Left renal pelvis (tissue), 4 donors: ENCODE measurements around the gene SCAF11. TPM values are rescaled to one million over a fixed set of nuclear protein-coding genes. Genes with fewer than 3 reads are reported as not detected.

Experiments used
- DNase-seq, 4 donors: peaks; one replicate each; pipeline ENCODE4 v3.0.0-alpha.2; 2013; ENCODE audit warnings: low read depth in 4 of 4, low spot score in 3 of 4
- polyA plus RNA-seq, 4 donors: library from polyadenylated mRNA; unstranded; fragments of 120-200 nt; gene quantifications; one replicate each; pipeline ENCODE4 v1.2.1, GENCODE V29; 2013; ENCODE audit not compliant: insufficient read length in 4 of 4

The SCAF11 gene
- polyA plus RNA-seq, 4 donors: 85.1 to 122 (median 113) TPM

DNA sequence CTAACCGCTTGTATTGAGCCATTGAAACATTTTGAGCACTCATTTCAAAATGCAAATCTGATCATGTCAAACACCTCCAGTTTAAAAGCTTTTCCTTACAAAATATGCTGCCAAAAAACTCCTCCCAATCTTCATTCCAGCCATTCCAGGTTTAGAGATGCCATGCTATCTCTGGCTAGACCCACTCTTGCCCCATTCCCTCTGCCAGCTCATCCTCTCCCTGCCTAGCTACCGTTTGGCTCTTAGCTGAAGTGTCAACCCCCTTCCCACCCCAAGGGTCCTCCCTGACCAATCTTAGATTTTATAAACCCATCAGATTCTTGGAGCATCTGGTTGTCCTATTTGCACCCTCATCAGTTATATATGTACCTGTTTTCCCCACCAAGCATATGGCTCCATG is 75.0 kb downstream of the SCAF11 start:
- DNase-seq: no peak

DNA sequence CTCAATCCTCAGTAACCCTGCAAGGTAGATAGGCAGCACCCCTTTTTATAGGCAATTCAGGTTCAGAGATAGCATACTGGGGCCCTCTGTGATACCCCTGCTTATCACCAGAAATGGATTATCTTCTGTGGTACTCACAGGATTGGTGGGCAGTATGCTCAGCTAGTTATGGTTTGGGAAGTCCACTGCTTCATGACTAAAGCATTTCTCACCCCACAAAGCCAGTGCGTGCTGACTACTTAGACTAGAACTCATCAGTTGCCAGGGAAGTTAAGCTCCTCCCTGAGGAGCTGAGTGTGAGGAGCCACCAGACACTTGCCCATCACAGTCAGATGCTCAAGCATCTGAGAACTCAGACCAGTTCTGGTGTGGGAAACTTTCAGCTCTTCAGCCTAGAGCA is 76.3 kb downstream of the SCAF11 start:
- DNase-seq: no peak

DNA sequence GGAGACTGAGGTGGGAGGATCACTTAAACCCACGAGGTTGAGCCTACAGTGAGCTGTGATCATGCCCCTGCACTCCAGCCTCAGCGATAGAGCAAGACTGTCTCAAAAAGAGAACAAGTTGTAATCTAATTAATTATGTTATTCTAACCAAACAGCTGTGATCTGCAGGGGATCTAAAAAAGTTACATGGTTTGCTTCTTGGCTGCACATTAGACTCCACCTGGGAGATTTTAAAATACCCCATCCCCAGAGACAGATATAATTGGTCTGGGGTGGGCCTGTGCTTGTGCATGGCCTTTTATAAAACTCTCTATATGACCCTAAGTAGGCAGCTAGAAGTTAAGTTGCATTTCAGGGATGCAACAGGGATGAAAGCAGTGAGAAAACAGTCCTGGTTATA is 76.7 kb downstream of the SCAF11 start:
- no peak for DNase-seq

DNA sequence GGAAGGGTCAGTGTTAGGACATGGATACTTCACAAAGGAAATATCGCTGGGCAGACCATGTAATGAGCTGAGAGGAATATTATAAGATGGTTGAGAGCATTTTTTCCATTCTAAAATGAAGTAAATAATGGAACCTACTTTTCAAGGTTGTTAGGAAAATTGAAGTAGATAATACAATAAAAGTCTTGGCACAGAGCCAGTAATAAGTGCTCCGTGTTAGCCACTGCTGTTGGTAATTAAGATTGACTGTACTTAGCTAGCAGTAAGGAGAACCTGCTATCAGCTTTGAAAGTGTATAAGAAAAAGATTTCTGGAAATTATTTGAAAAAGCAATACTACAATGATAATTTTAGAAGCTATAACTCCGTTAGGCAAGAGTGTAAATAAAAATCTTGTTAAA is 77.6 kb downstream of the SCAF11 start:
- no peak for DNase-seq

DNA sequence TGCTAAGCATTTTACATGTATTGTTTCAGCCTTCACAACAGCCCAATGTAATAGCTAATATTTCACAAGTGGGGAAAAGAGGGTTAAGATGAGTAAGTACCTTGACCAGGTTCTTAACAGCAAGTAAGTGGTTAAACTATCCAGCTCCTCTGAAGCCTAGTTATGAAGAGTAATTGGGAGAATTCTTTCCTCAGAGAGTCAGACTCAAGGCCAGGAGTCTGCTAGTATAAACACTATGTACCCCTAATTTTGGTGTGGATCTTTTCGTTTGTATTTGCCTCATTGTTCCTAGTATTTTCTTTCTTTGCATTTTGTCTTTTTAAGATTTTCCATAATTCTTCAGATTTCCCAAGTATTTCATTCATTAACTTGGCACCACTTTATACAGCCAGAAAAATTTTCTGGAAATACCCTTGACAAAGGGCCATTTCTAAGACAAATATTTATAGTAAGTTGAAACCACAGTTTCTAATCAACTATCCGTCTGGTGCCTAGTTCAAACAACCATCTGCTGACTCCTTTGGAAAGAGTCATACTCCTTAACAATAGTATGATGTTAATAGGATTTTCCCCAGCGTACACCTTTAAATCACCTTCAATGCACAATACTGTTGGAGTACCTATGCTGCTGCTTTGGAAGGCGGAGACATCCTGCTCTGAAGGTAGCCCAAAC is 81.2 kb downstream of the SCAF11 start:
- DNase-seq: no peak

DNA sequence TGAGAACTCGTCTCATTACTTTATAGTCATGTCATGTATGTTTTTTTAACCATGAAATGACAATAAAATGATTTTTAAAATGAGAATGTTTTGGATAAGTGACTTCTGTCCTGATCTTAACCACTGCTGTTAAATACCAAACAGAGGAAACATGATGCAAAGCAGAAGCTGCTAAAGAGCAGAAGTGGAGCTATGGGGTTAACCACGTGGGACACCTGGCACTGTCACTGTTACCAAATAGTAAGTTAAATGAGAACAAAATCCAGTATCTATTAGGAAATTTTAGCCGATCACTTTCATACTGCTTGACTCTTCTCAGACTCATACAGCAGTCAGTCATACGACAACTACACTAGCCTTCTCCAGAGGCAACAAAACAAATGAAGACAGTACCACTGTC is 82.4 kb downstream of the SCAF11 start:
- no peak for DNase-seq

DNA sequence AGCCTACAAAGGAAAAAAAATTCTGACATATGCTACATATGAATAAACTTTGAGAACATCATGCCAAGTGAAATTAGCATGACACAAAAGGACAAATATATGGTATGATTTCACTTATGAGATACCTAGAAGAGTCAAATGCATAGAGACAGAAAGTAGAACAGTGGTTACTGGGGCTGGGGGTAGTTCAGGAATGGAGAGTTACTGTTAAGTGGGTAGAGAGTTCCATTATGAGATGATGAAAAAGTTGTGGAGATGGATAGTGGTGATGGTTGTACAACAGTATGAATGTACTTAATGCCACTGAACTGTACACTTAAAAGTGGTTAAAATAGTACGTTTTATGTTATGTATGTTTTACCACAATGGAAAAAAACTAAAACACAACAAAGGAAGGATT is 92.3 kb downstream of the SCAF11 start:
- DNase-seq: no peak

DNA sequence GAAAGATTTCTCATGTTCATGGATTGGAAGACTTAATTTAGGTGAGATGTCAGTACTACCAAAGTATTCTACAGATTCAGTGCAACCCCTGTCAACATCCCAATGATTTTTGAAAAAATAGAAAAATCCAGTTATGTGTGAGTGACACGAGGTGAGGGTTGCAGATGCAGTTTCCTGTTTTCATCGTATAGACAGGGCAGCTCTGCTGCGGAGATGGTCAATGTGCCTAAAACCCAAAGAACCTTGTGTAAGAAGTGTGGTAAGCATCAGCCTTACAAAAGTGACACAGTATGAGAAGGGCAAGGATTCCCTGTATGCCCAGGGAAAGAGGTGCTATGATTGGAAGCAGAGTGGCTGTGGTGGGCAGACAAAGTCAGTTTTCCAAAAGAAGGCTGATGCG is 94.4 kb downstream of the SCAF11 start:
- DNase-seq: no peak

DNA sequence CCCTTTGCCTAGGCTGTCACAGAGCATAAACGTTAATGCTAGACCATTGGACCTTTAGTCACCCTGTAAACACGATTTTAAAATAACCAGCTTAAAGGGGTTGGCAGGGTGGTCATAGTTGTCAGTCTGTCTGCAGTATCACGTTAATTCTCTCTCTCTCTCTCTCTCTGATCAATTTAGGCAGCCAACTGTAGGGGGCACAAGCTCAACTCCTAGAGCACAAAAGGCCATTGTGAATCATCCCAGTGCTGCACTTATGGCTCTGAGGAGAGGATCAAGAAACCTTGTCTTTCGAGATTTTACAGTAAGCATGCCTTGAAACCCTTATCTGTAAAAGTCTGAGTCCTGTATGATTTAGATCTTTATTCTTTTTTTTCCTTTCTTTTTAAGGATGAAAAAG is 97.1 kb downstream of the SCAF11 start:
- DNase-seq: no peak

DNA sequence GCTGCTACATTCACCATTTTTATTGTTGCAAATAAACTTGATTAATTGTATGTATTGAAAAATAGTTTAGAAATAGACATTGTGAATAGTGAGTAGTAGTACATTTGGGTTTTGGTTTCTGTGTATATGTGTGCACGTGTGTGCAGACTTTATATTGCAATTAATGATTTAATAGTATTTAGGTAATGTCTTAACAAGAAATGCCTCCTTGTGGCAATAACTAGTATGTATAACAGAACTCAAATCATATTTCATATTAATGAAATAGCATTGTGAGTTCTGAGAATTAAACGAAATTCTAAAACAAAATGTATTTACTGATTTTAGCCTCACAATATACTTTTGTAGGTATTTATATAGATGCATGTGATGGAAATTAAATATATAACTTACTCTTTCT is 100.1 kb downstream of the SCAF11 start:
- no peak for DNase-seq

DNA sequence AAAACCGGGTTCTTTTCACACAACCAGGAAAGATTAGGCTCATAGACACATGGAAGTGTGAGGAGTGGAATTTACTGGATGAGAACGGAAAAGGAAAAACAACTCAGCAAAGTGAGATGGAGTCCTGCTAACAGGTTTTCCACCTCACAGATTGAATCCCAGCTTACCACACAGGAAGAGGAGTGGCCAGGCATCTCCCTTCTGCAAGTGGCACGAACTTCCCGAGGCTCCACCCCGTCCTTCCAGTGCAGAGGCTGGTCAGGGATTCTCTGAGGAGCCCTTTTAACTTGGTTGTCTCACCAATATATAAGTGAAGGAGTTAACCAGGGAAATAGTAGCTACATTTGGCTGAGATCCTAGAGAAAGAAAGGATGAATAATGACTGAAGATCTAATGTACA is 102.8 kb downstream of the SCAF11 start:
- DNase-seq: no peak

DNA sequence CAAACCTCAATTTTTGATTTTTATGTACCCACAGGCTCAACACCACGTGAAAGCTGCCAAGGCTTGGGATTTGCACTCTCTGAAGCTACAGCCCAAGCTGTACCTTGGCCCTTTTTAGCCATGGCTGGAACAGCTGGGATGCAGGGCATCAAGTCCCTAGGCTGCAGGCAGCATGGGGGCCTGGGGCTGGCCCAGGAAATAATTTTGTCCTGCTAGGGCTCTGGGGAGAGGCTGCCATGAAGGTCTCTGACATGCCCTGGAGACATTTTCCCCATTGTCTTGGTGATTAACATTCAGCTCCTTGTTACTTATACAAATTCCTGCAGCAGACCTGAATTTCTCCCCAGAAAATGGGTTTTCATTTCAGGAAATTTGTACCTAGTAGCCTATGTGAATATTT is 103.7 kb downstream of the SCAF11 start:
- no peak for DNase-seq

DNA sequence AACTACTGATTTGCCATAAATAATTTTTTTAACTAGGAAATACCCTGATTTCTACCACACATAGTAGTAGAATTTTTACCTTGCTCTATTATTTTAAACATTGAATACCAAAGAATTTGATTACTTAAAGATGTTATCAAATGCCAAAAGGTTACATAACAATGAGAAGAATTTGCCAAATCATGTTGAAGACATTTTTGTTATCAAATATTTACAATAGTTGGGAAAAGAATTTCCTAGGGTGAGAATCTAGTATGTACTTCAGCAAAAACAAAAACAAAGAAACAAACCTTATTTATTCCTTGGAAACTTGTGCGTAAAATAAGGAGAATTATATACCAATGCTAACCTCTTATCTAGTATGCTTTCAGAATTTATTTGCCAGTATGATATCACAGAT is 107.2 kb downstream of the SCAF11 start:
- DNase-seq: no peak

DNA sequence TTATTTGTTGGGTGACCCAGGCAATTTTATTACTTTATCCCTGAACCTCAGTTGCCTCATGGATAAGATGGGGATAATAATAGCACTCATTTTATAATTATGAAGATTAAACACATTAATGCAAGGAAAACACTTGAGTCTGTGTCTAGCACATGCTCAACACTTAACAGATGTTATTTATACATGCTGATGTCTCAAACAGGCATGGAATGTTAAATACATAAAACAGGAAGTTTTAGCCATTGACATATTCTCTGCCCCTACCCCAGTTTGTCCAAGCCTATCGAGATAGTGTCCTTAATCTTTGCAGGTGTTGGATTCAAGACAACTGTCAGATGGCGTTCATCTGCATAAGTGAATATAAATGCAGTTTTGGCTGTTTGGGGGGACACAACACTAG is 109.8 kb downstream of the SCAF11 start:
- DNase-seq: no peak

DNA sequence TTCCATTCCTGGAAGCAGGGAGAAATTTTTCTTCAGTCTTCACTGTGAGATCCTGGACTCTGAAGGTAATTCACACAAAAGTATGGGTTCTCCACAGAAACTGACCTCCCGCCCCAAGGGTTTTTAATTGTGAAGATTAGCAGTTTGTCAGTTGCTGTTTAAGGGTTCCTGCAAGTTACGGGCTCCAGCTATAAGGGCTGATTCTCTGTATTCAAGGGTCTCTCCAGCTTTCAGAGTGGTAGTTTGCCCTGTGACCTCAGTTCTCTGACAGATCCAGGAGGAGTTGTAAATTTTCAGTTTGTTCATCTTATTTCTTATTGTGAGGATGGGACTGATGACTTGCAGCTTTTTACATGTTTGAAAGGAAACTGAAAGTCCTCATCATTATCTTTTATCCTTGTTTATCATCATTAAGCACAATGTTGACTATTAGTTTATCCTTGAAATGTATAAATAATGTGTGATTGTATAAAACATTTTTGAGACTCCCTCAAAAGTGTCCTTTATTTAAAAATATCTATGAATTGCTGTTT is 110.9 kb downstream of the SCAF11 start:
- DNase-seq: no peak

DNA sequence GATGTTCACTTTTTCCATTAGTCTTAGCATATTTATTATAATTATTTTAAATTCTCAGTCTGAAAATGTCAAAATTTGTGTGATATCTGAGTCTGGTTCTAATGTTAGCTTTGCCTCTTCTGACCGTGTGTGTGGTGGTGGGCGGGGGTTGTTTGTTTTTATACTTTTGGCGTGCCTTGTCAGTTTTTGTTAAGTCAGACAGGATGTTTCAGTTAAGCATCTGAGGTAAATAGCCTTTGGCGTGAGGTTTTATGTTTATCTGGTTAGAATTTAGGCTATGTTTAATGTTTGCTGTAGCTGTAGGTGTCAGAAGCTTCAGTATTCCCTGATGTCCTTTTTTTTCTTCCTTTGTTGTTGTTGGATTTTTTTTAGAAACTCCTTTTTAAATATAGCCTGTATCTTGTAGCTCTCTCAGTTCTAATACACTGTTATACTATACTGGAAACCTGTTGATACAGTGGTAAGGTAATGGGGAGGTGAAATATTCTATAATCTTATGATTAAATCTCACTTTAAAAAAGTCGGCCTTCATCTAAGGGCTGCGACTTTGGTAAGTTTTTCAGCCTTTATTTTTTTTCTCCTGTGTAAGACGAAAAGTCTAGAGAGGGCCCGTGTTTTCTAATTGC is 111.6 kb downstream of the SCAF11 start:
- DNase-seq: no peak

DNA sequence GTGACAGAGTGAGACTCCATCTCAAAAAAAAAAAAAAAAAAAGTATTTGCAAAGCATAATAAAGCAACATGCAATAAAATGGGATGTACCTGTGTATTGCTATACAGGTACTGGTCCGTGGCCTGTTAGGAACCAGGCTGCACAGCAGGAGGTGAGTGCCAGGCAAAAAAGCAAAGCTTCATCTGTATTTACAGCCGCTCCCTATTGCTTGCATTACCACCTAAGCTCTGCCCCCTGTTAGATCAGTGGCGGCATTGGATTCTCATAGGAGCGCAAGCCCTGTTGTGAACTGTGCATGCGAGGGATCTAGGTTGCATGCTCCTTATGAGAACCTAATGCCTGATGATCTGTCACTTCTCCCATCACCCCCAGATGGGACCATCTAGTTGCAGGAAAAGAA is 113.3 kb downstream of the SCAF11 start:
- DNase-seq: no peak

DNA sequence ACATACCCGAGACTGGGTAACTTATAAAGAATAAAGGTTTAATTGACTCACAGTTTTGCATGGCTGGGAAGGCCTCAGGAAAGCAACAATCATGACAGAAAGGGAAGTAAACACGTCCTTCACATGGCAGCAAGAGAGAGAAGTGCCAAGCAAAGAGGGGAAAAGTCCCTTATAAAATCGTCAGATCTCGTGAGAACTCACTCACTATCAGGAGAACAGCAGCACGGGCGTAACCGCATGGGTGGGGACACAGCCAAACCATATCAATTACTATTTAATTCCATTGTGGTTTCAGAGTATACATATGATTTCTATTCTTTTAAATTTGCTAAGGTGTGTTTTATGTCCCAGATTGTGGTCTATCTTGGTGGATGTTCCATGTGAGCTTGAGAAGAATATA is 117.9 kb downstream of the SCAF11 start:
- no peak for DNase-seq
